ENCODE data around the gene NRP2. TPM values are rescaled to one million over a fixed set of nuclear protein-coding genes. Genes with fewer than 3 reads are reported as not detected.

Gene NRP2
- total RNA-seq, 1 experiment from 2014 or later, result 1.2 TPM

- ATAC-seq, result no peak
- Histone ChIP-seq H3K4me2 (ENCODE audit: low read length) (no peak overlapping the region), H3K36me3 (ENCODE audit: control insufficient read depth in 1 of 2, insufficient read depth in 2 of 2, low read length in 2 of 2) (no peaks in the 10 kb centered on the region), H3K27ac (ENCODE audit: low read depth, low read length) (no peak overlapping the region), H3K9me2 (ENCODE audit: insufficient read depth) (no peaks in the 10 kb centered on the region), H4K20me1 (ENCODE audit: insufficient read depth) (no peaks in the 10 kb centered on the region), H3K4me3 (replicated peaks in 1 of 2; ENCODE audit: low read depth in 1 of 2, low read length in 2 of 2) (no peak overlapping the region), H3K4me1 (ENCODE audit: control insufficient read depth in 1 of 2, insufficient read depth in 2 of 2, low read length in 2 of 2) (no peaks in the 10 kb centered on the region), H3K79me2 (ENCODE audit: insufficient read depth, low read length) (no peaks in the 10 kb centered on the region), H3K27me3 (ENCODE audit: insufficient read depth, low read length) (no peaks in the 10 kb centered on the region), H2AFZ (ENCODE audit: low read depth, low read length, poor library complexity, severe bottlenecking) (no peak overlapping the region), H3K9me3 (ENCODE audit: control insufficient read depth in 1 of 2, insufficient read depth in 1 of 2, low read depth in 1 of 2, low read length in 2 of 2) (no peaks in the 10 kb centered on the region), H3K9ac (ENCODE audit: low read length) (no peak overlapping the region)
- BruUV-seq (replicated peaks), result no TSS peak
- TF ChIP-seq POLR2AphosphoS5 (IDR thresholded peaks at IDR 0.05; ENCODE audit: low read depth, low read length) (no peak), SP1 (IDR thresholded peaks at IDR 0.05; ENCODE audit: low read depth) (no peak), JUND (IDR thresholded peaks at IDR 0.05) (no peak), CBX3 (IDR thresholded peaks at IDR 0.05; ENCODE audit: low read depth) (no peak), YY1 (IDR thresholded peaks at IDR 0.05; ENCODE audit: extremely low read depth, insufficient replicate concordance, low read depth, low read length) (no peak), ATF3 (IDR thresholded peaks at IDR 0.05) (no peak), TCF7L2 (IDR thresholded peaks at IDR 0.05; ENCODE audit: borderline replicate concordance, extremely low read depth, insufficient read depth, insufficient read length) (no peak), EZH2phosphoT487 (IDR thresholded peaks at IDR 0.05; ENCODE audit: borderline replicate concordance) (no peak), ZBTB33 (IDR thresholded peaks at IDR 0.05; ENCODE audit: extremely low read depth, insufficient replicate concordance, low read length) (no peak), ELF1 (IDR thresholded peaks at IDR 0.05; ENCODE audit: borderline replicate concordance, low read depth) (no peak), POLR2A (IDR thresholded peaks at IDR 0.05; ENCODE audit: borderline replicate concordance, extremely low read depth, insufficient read depth, insufficient read length) (no peak)
- POLR2A ChIA-PET, result no interaction called here
- DNase-seq (ENCODE audit: low read depth, low spot score), result no peak
- CTCF ChIA-PET, result no interaction called here
- intact Hi-C loops (cut with micrococcal nuclease), result loop anchor here (10.0 kb wide), 3 partner anchors 799 to 1129 kb away; partner anchors contain the start of gene PARD3B
- RAD21 ChIA-PET (ENCODE audit: low non-redundant PET in 1 of 2, low total read pairs in 2 of 2, uncharacterized antibody in 2 of 2, unreplicated experiment in 2 of 2), result no interaction called here
Observed at GRCh38 chr2:205673312-205673711, 9.0 kb upstream of the NRP2 start.

Measured in HCT116 (cell line).